Ovary (tissue), 3 donors: Measurements from ENCODE around the gene DDX6.

ENCODE experiments used
- CTCF ChIP-seq, 3 donors: fragments of 450-650 bp in 2 of 3; fragments of 200-600 bp in 1 of 3; IDR thresholded peaks; one replicate each; pipeline versions ENCODE4 v1.5.1 to v1.8.0; 2016 to 2022; ENCODE audit warnings: antibody characterized with exemption in 3 of 3, mild to moderate bottlenecking in 1 of 3
- POLR2A ChIP-seq: fragments of 450-650 bp; IDR thresholded peaks from one replicate; pipeline ENCODE4 v1.6.1; 2017; ENCODE audit warnings: antibody characterized with exemption, mild to moderate bottlenecking, moderate library complexity
- donor health status: DM: no; HTN: no; CAD: no.

DNA sequence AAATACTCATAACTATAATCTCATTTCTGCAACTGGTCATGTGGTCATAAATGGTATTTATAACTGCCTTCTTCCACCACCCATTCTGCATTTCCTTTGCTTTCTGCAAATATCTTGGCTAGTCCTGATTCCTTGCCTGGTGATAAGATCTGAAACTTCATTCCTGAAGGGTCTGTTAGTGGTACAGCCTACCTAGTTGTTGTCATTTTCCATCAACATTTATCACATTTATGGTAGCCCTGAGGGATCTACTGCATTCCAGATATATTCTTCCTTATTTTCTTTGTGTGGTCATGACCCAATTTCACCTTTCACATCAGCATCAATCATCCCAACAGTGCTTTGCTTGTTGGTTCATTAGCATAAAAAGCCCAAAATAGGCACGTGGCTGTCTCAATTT is 50.1 kb downstream of the DDX6 start:
- TF ChIP-seq CTCF (IDR thresholded peaks at IDR 0.05) (no peak), POLR2A (no peak)
